ENCODE data around the gene PRKG1.
"Not testable (repeated sequence)": the region's sequence is repeated elsewhere in the genome, so short reads cannot be mapped to it uniquely, and the experiment has no call there.

The PRKG1 gene

GRCh38 chr10:51983481-51983880 is 909.2 kb downstream of the PRKG1 start:
- no peak for DNase-seq

GRCh38 chr10:51985336-51985735 is 911.0 kb downstream of the PRKG1 start:
- DNase-seq = no peak

GRCh38 chr10:51986516-51986915 is 912.2 kb downstream of the PRKG1 start:
- DNase-seq = no peak

- DNase-seq = no peak
Observed at GRCh38 chr10:51993475-51993874, 919.2 kb downstream of the PRKG1 start.

- DNase-seq = no peak
Observed at GRCh38 chr10:51999096-51999495, 924.8 kb downstream of the PRKG1 start.

- peak in 1 of 51 donors; percentile 24 for DNase-seq
Observed at GRCh38 chr10:52004342-52004949, 930.2 kb downstream of the PRKG1 start.

- DNase-seq = no peak
Observed at GRCh38 chr10:52007091-52007490, 932.8 kb downstream of the PRKG1 start.

- no peak for DNase-seq
Observed at GRCh38 chr10:52011118-52011517, 936.8 kb downstream of the PRKG1 start.

- no peak for DNase-seq
Observed at GRCh38 chr10:52019077-52019555, 944.8 kb downstream of the PRKG1 start.

GRCh38 chr10:52019656-52020055 is 945.4 kb downstream of the PRKG1 start:
- no peak for DNase-seq

- no peak for DNase-seq
Observed at GRCh38 chr10:52020173-52020572, 945.9 kb downstream of the PRKG1 start.

GRCh38 chr10:52020702-52021101 is 946.4 kb downstream of the PRKG1 start:
- no peak for DNase-seq

GRCh38 chr10:52027055-52027705 is 952.9 kb downstream of the PRKG1 start:
- no peak for DNase-seq

- DNase-seq = no peak
Observed at GRCh38 chr10:52028523-52028858, 954.2 kb downstream of the PRKG1 start.

- no peak for DNase-seq
Observed at GRCh38 chr10:52029628-52030027, 955.3 kb downstream of the PRKG1 start.

- no peak for DNase-seq
Observed at GRCh38 chr10:52030051-52030790, 955.9 kb downstream of the PRKG1 start.

- DNase-seq = no peak
Observed at GRCh38 chr10:52030975-52031374, 956.7 kb downstream of the PRKG1 start.

- no peak for DNase-seq
Observed at GRCh38 chr10:52031771-52032170, 957.5 kb downstream of the PRKG1 start.

GRCh38 chr10:52032681-52033629 is 958.7 kb downstream of the PRKG1 start:
- DNase-seq = no peak

- not testable (repeated sequence) for DNase-seq
Observed at GRCh38 chr10:52039002-52039793, 964.9 kb downstream of the PRKG1 start.

- DNase-seq = no peak
Observed at GRCh38 chr10:52040486-52040885, 966.2 kb downstream of the PRKG1 start.

Measured in hypothalamus (tissue), 51 donors.